Bronchial epithelial cell (primary cell): ENCODE measurements around the gene ERVK3-1. TPM values are rescaled to one million over a fixed set of nuclear protein-coding genes. Genes with fewer than 3 reads are reported as not detected.
A peak's percentile ranks its signal among the peaks of the same experiment; 100 is the strongest.

Experiments used
- DNase-seq: peaks from one replicate; pipeline ENCODE4 v3.0.0-alpha.2; 2010; ENCODE audit warnings: low read depth
- FAIRE-seq: peaks from 2 replicates; lab custom pipeline; 2011; peaks lifted over from hg19 to GRCh38; lab: Jason Lieb, UNC
- H3K27me3 ChIP-seq: 2 replicates; pipeline ENCODE4 v1.5.1; 2011; ENCODE audit warnings: low read length; ENCODE audit not compliant: control insufficient read depth, insufficient read depth
- H3K36me3 ChIP-seq: 2 replicates; pipeline ENCODE4 v1.5.1; 2011; ENCODE audit warnings: low read length; ENCODE audit not compliant: control insufficient read depth, insufficient read depth
- H3K4me3 ChIP-seq: 2 replicates; pipeline ENCODE4 v1.5.1; 2011; ENCODE audit warnings: mild to moderate bottlenecking, low read depth, low read length, control low read depth
- CTCF ChIP-seq: IDR thresholded peaks from 2 replicates; pipeline ENCODE4 v1.5.1; 2011; ENCODE audit warnings: mild to moderate bottlenecking, moderate library complexity, low read length, control low read depth, inconsistent platforms; ENCODE audit not compliant: insufficient read depth, severe bottlenecking
- total RNA-seq: library from RNA; depleted of rRNA; stranded (reverse); fragments of >200 nt; gene quantifications from 2 replicates; pipeline ENCODE4 v1.2.1, GENCODE V29; 2014

The ERVK3-1 gene
- total RNA-seq, 1 donor from 2014 or later = 59.2 TPM

GRCh38 chr19:58362272-58362994 lies 57.3 kb downstream of the ERVK3-1 start, which contains the start of gene ZNF497:
ZNF497 (minus strand) TSS chr19:58362751; CDS start chr19:58357635, 5,116 bp downstream.
- no peak for FAIRE-seq
- TF ChIP-seq CTCF = peak; percentile 9

GRCh38 chr19:58364146-58364545 lies 59.0 kb downstream of the ERVK3-1 start:
- no peak for TF ChIP-seq CTCF
- no peak overlapping the region for H3K4me3 ChIP-seq
- no peak for FAIRE-seq
- no peak for DNase-seq
- H3K27me3 ChIP-seq = no peaks in the 10 kb centered on the region
- H3K36me3 ChIP-seq = no peaks in the 10 kb centered on the region

More at GRCh38 chr19:58362272-58362994, 57.3 kb downstream of the ERVK3-1 start, which contains the start of gene ZNF497:
- Histone ChIP-seq H3K36me3 (no peaks in the 10 kb centered on the region), H3K27me3 (no peaks in the 10 kb centered on the region), H3K4me3 (peak within 1 kb of the TSS; percentile 74)
- peak; percentile 87 for DNase-seq

Other genes starting within 250 kb of the ERVK3-1 start
- 1.6 and 3.7 TPM in 2 replicates for gene ZNF135, start 246.1 kb upstream of the ERVK3-1 start, total RNA-seq
- 16.6 and 40.8 TPM in 2 replicates for gene ZSCAN18, start 207.1 kb upstream of the ERVK3-1 start, total RNA-seq
- 14.1 and 14.5 TPM in 2 replicates for gene ZNF329, start 154.6 kb upstream of the ERVK3-1 start, total RNA-seq
- gene ZNF274, start 122.3 kb upstream of the ERVK3-1 start, total RNA-seq = 28.2 and 36.5 TPM in 2 replicates
- gene ZNF544, start 76.5 kb upstream of the ERVK3-1 start, total RNA-seq = 55.8 and 65.8 TPM in 2 replicates
- gene ZNF8, start 26.4 kb upstream of the ERVK3-1 start, total RNA-seq = 2.3 and 2.4 TPM in 2 replicates
- 1.8 and 2.2 TPM in 2 replicates for gene ZSCAN22, start 21.6 kb downstream of the ERVK3-1 start, total RNA-seq
- gene A1BG, start 48.1 kb downstream of the ERVK3-1 start, total RNA-seq = 2.1 and 4.7 TPM in 2 replicates
- gene ZNF497, start 57.4 kb downstream of the ERVK3-1 start, total RNA-seq = 0.53 and 2.2 TPM in 2 replicates
- 2.4 and 2.6 TPM in 2 replicates for gene ZNF837, start 75.7 kb downstream of the ERVK3-1 start, total RNA-seq
- 3,518 and 4,823 TPM in 2 replicates for gene RPS5, start 81.9 kb downstream of the ERVK3-1 start, total RNA-seq
- 0.79 and 1.9 TPM in 2 replicates for gene RNF225, start 90.3 kb downstream of the ERVK3-1 start, total RNA-seq
- gene ZNF584, start 103.3 kb downstream of the ERVK3-1 start, total RNA-seq = 8.2 and 9.7 TPM in 2 replicates
- 5.5 and 5.8 TPM in 2 replicates for gene ZNF132, start 134.8 kb downstream of the ERVK3-1 start, total RNA-seq
- 8.8 and 10.8 TPM in 2 replicates for gene ZNF324B, start 146.2 kb downstream of the ERVK3-1 start, total RNA-seq
- 9.7 and 10.5 TPM in 2 replicates for gene ZNF324, start 161.7 kb downstream of the ERVK3-1 start, total RNA-seq
- gene ZNF446, start 171.0 kb downstream of the ERVK3-1 start, total RNA-seq = 2.4 and 3.7 TPM in 2 replicates
- 11.1 and 28.8 TPM in 2 replicates for gene SLC27A5, start 206.6 kb downstream of the ERVK3-1 start, total RNA-seq
- 3.4 and 5.1 TPM in 2 replicates for gene ZBTB45, start 214.4 kb downstream of the ERVK3-1 start, total RNA-seq
- gene TRIM28, start 238.7 kb downstream of the ERVK3-1 start, total RNA-seq = 270 and 277 TPM in 2 replicates
- gene CHMP2A, start 249.7 kb downstream of the ERVK3-1 start, total RNA-seq = 166 and 219 TPM in 2 replicates